ENCODE results near the gene LOX. TPM values are rescaled to one million over a fixed set of nuclear protein-coding genes. Genes with fewer than 3 reads are reported as not detected.

The LOX gene
- polyA plus RNA-seq, 1 donor from 2014 or later = 0.52 TPM

GRCh38 chr5:122077366-122078115, 518 bp downstream of the LOX start:
- H3K36me3 ChIP-seq (ENCODE audit: insufficient read depth, low read length) = no peaks in the 10 kb centered on the region
- no peaks in the 10 kb centered on the region for H4K20me1 ChIP-seq (ENCODE audit: insufficient read depth)
- H3F3A ChIP-seq (ENCODE audit: insufficient read depth, low read length, poor library complexity, severe bottlenecking) = no peaks in the 10 kb centered on the region
- no peaks in the 10 kb centered on the region for H3K9me3 ChIP-seq (ENCODE audit: low read length)
- peak overlapping the region; percentile 75 for H3K4me3 ChIP-seq (ENCODE audit: low read length)
- TF ChIP-seq TAF1 (IDR thresholded peaks at IDR 0.05; ENCODE audit: low read depth) = no peak
- TF ChIP-seq, protein P1, sequence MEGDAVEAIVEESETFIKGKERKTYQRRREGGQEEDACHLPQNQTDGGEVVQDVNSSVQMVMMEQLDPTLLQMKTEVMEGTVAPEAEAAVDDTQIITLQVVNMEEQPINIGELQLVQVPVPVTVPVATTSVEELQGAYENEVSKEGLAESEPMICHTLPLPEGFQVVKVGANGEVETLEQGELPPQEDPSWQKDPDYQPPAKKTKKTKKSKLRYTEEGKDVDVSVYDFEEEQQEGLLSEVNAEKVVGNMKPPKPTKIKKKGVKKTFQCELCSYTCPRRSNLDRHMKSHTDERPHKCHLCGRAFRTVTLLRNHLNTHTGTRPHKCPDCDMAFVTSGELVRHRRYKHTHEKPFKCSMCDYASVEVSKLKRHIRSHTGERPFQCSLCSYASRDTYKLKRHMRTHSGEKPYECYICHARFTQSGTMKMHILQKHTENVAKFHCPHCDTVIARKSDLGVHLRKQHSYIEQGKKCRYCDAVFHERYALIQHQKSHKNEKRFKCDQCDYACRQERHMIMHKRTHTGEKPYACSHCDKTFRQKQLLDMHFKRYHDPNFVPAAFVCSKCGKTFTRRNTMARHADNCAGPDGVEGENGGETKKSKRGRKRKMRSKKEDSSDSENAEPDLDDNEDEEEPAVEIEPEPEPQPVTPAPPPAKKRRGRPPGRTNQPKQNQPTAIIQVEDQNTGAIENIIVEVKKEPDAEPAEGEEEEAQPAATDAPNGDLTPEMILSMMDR (IDR thresholded peaks at IDR 0.05; ENCODE audit: poor library complexity, severe bottlenecking) = no peak
- TF ChIP-seq MXI1 (conservative IDR thresholded peaks at IDR 0.05; ENCODE audit: poor library complexity, severe bottlenecking) = peak; percentile 18
- TF ChIP-seq, protein P2, sequence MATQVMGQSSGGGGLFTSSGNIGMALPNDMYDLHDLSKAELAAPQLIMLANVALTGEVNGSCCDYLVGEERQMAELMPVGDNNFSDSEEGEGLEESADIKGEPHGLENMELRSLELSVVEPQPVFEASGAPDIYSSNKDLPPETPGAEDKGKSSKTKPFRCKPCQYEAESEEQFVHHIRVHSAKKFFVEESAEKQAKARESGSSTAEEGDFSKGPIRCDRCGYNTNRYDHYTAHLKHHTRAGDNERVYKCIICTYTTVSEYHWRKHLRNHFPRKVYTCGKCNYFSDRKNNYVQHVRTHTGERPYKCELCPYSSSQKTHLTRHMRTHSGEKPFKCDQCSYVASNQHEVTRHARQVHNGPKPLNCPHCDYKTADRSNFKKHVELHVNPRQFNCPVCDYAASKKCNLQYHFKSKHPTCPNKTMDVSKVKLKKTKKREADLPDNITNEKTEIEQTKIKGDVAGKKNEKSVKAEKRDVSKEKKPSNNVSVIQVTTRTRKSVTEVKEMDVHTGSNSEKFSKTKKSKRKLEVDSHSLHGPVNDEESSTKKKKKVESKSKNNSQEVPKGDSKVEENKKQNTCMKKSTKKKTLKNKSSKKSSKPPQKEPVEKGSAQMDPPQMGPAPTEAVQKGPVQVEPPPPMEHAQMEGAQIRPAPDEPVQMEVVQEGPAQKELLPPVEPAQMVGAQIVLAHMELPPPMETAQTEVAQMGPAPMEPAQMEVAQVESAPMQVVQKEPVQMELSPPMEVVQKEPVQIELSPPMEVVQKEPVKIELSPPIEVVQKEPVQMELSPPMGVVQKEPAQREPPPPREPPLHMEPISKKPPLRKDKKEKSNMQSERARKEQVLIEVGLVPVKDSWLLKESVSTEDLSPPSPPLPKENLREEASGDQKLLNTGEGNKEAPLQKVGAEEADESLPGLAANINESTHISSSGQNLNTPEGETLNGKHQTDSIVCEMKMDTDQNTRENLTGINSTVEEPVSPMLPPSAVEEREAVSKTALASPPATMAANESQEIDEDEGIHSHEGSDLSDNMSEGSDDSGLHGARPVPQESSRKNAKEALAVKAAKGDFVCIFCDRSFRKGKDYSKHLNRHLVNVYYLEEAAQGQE (IDR thresholded peaks at IDR 0.05; ENCODE audit: borderline replicate concordance) = no peak
- peak; percentile 37 for TF ChIP-seq EZH2 (IDR thresholded peaks at IDR 0.05; ENCODE audit: borderline replicate concordance, insufficient read depth, low read length, poor library complexity, severe bottlenecking)
- no peak for TF ChIP-seq EP300 (conservative IDR thresholded peaks at IDR 0.05; ENCODE audit: poor library complexity, severe bottlenecking)
- TF ChIP-seq RAD21 (conservative IDR thresholded peaks at IDR 0.05) = no peak
- TF ChIP-seq POLR2AphosphoS5 (IDR thresholded peaks at IDR 0.05) = peak; percentile 17
- no peak for TF ChIP-seq SMC3 (conservative IDR thresholded peaks at IDR 0.05; ENCODE audit: poor library complexity)
- peak overlapping the region; percentile 14 for H2AFZ ChIP-seq (ENCODE audit: low read depth, low read length)
- no peak overlapping the region for H3K27ac ChIP-seq (ENCODE audit: low read length)
- H3K4me2 ChIP-seq (ENCODE audit: low read length) = peak overlapping the region; percentile 76
- no peaks in the 10 kb centered on the region for H3K9me2 ChIP-seq (ENCODE audit: insufficient read depth, low read length)
- peak overlapping the region; percentile 55 for H3K9ac ChIP-seq (ENCODE audit: low read length)
- H3K79me2 ChIP-seq (replicated peaks; ENCODE audit: insufficient read depth, low read length) = no peaks in the 10 kb centered on the region
- H3K27me3 ChIP-seq (ENCODE audit: insufficient read depth, low read depth, low read length) = peaks cover 39% of the 10 kb centered on the region

DNA sequence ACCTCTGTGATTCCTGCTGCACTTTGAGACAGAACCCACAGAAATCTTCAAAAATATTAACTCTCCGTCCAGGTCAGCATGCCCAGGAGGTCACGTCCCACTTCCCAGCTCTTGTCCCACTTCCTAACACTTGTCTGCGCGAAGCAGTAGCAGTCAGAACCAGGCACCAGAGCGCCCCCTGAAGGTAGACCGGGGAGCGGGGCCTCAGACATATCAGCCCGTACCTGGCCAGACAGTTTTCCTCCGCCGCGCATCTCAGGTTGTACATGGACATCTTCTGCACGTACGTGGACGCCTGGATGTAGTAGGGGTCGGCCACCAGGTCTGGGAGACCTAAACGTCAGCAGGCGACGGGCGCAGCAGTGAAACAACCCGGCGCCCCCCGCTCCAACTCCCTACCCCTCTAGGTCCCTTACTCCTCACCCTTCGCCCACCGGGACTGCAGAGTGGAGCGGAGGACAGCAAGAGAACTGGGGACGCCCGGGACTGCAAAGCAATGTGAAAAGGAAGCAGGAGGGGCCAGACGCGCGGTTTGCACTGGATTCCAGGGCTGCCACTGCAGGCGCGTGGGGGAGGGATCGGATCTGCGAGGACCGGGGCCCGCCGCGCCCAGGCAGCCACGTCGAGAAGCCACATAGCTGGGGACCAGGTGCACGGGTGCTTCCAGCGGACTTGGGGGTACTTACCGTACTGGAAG, 1.2 kb downstream of the LOX start:
- Histone ChIP-seq H3K27me3 (ENCODE audit: insufficient read depth, low read depth, low read length) (peaks cover 39% of the 10 kb centered on the region), H3K9ac (ENCODE audit: low read length) (peak overlapping the region; percentile 55), H3F3A (ENCODE audit: insufficient read depth, low read length, poor library complexity, severe bottlenecking) (no peaks in the 10 kb centered on the region), H3K4me3 (ENCODE audit: low read length) (peak overlapping the region; percentile 75), H3K36me3 (ENCODE audit: insufficient read depth, low read length) (no peaks in the 10 kb centered on the region), H3K9me3 (ENCODE audit: low read length) (no peaks in the 10 kb centered on the region), H2AFZ (ENCODE audit: low read depth, low read length) (peak overlapping the region; percentile 14), H3K4me2 (ENCODE audit: low read length) (peak overlapping the region; percentile 76), H4K20me1 (ENCODE audit: insufficient read depth) (no peaks in the 10 kb centered on the region), H3K27ac (ENCODE audit: low read length) (no peak overlapping the region), H3K79me2 (replicated peaks; ENCODE audit: insufficient read depth, low read length) (no peaks in the 10 kb centered on the region), H3K9me2 (ENCODE audit: insufficient read depth, low read length) (no peaks in the 10 kb centered on the region)
- TF ChIP-seq, protein P1 (IDR thresholded peaks at IDR 0.05; ENCODE audit: poor library complexity, severe bottlenecking) = peak; percentile 69
- TF ChIP-seq TAF1 (IDR thresholded peaks at IDR 0.05; ENCODE audit: low read depth) (no peak), EZH2 (IDR thresholded peaks at IDR 0.05; ENCODE audit: borderline replicate concordance, insufficient read depth, low read length, poor library complexity, severe bottlenecking) (peak; percentile 29), POLR2AphosphoS5 (IDR thresholded peaks at IDR 0.05) (no peak), SMC3 (conservative IDR thresholded peaks at IDR 0.05; ENCODE audit: poor library complexity) (no peak), MXI1 (conservative IDR thresholded peaks at IDR 0.05; ENCODE audit: poor library complexity, severe bottlenecking) (peak; percentile 13), RAD21 (conservative IDR thresholded peaks at IDR 0.05) (peak; percentile 25)

All from neural cell (in vitro differentiated cells).